GM12878 (cell line): Measurements from ENCODE around the gene PARD6A. TPM values are rescaled to one million over a fixed set of nuclear protein-coding genes. Genes with fewer than 3 reads are reported as not detected.

Source experiments
- ATAC-seq: fragments of 200-7000 bp; cut with Tn5 transposase; 3 replicates; pipeline ENCODE4 v1.9.1; 2020; ENCODE audit warnings: mild to moderate bottlenecking, moderate library complexity
- BruUV-seq: library from RNA; stranded (reverse); fragments of 400-500 nt; replicated peaks from 2 replicates; lab custom pipeline; 2021; lab: Mats Ljungman, UMichigan
- CTCF ChIA-PET: fragments of 300-600 bp; sonication (Branson Sonifier 250); formaldehyde crosslinking; extraction: SDS; loops from one replicate; lab custom pipeline; 2021; ENCODE audit warnings: inconsistent platforms; lab: Yijun Ruan, JAX
- POLR2A ChIA-PET: fragments of 350-600 bp; formaldehyde crosslinking; extraction: SDS; loops from one replicate; lab custom pipeline; 2021; ENCODE audit warnings: inconsistent platforms; lab: Charles Lee
- RAD21 ChIA-PET: fragments of 300-600 bp; sonication (Branson Sonifier 250); formaldehyde crosslinking; loops from one replicate; lab custom pipeline; 2023; ENCODE audit warnings: antibody characterized with exemption; ENCODE audit not compliant: unreplicated experiment; lab: Charles Lee
- SMC1A ChIA-PET: fragments of 300-600 bp; sonication (Branson Sonifier 250); formaldehyde crosslinking; loops from one replicate; lab custom pipeline; 2023; ENCODE audit not compliant: unreplicated experiment, uncharacterized antibody; lab: Charles Lee
- DNase-seq: peaks from one replicate; pipeline ENCODE4 v3.0.0-alpha.2; 2011; ENCODE audit warnings: low read depth, low spot score
- FAIRE-seq: peaks from 3 replicates; lab custom pipeline; 2011; peaks lifted over from hg19 to GRCh38; lab: Jason Lieb, UNC
- H2AFZ ChIP-seq: 2 replicates; pipeline ENCODE4 v1.6.0; 2011; ENCODE audit warnings: low read depth, low read length, control low read depth; ENCODE audit not compliant: control insufficient read depth
- H3K27ac ChIP-seq: 2 replicates; pipeline ENCODE4 v1.5.1; 2011; ENCODE audit warnings: control low read depth; ENCODE audit not compliant: control insufficient read depth, insufficient read depth
- H3K27me3 ChIP-seq, 2 experiments: replicated peaks in 1 of 2; 2 replicates each; pipeline versions ENCODE4 v1.6.0 to v1.6.1; 2011; ENCODE audit warnings: low read length in 1 of 2; ENCODE audit not compliant: control insufficient read depth in 2 of 2, insufficient read depth in 2 of 2
- H3K36me3 ChIP-seq, 2 experiments: 2 replicates each; pipeline ENCODE4 v1.5.1; 2011; ENCODE audit warnings: low read length in 1 of 2; ENCODE audit not compliant: control insufficient read depth in 2 of 2, insufficient read depth in 2 of 2
- H3K4me1 ChIP-seq: 2 replicates; pipeline ENCODE4 v1.6.1; 2011; ENCODE audit warnings: mild to moderate bottlenecking, low read length, moderate library complexity, mixed read lengths; ENCODE audit not compliant: control insufficient read depth, insufficient read depth
- H3K4me2 ChIP-seq: 2 replicates; pipeline ENCODE4 v1.6.0; 2011; ENCODE audit warnings: control low read depth; ENCODE audit not compliant: control insufficient read depth, insufficient read depth
- H3K4me3 ChIP-seq: fragments of 200-600 bp; sonication (generic); 2 replicates; pipeline ENCODE4 v1.5.1; 2016
- H3K79me2 ChIP-seq: 2 replicates; pipeline ENCODE4 v1.6.0; 2011; ENCODE audit warnings: low read length; ENCODE audit not compliant: control insufficient read depth, insufficient read depth
- H3K9ac ChIP-seq: 2 replicates; pipeline ENCODE4 v1.8.0; 2011; ENCODE audit warnings: low read length, control low read depth, mixed read lengths; ENCODE audit not compliant: control insufficient read depth, insufficient read depth
- H3K9me3 ChIP-seq: replicated peaks from 3 replicates; pipeline ENCODE4 v1.5.1; 2011; ENCODE audit warnings: mild to moderate bottlenecking, low read length; ENCODE audit not compliant: control insufficient read depth, insufficient read depth
- H4K20me1 ChIP-seq: 2 replicates; pipeline ENCODE4 v1.6.0; 2011; ENCODE audit not compliant: control insufficient read depth, insufficient read depth
- DPF2 ChIP-seq: fragments of 450-650 bp; IDR thresholded peaks from 2 replicates; pipeline ENCODE4 v1.6.1; 2017; ENCODE audit warnings: mild to moderate bottlenecking
- HDAC2 ChIP-seq: fragments of 200-600 bp; sonication (generic); IDR thresholded peaks from 2 replicates; pipeline ENCODE4 v1.6.1; 2017
- MXI1 ChIP-seq: fragments of 150-350 bp; IDR thresholded peaks from 2 replicates; pipeline ENCODE4 v1.6.1; 2011; ENCODE audit warnings: low read depth, mild to moderate bottlenecking, inconsistent platforms, low read length, improper control_type of control experiment
- RBBP5 ChIP-seq: fragments of 200-600 bp; sonication (generic); conservative IDR thresholded peaks from 2 replicates; pipeline ENCODE4 v1.6.1; 2016
- SP1 ChIP-seq: IDR thresholded peaks from one replicate; pipeline ENCODE4 v1.6.1; 2011; ENCODE audit warnings: low read depth, low read length
- STAT1 ChIP-seq: fragments of 450-650 bp; conservative IDR thresholded peaks from 2 replicates; pipeline ENCODE4 v1.6.1; 2014; ENCODE audit warnings: antibody characterized with exemption, mild to moderate bottlenecking
- TBL1XR1 ChIP-seq: IDR thresholded peaks from 2 replicates; pipeline ENCODE4 v1.6.1; 2012; ENCODE audit warnings: low read depth, low read length, improper control_type of control experiment
- ZNF274 ChIP-seq: IDR thresholded peaks from one replicate; pipeline ENCODE4 v1.8.0; 2011; ENCODE audit not compliant: insufficient read length, insufficient read depth
- ZSCAN29 ChIP-seq: fragments of 450-650 bp; IDR thresholded peaks from 2 replicates; pipeline ENCODE4 v1.6.1; 2017; ENCODE audit warnings: mild to moderate bottlenecking, moderate library complexity
- WGBS: methylation state at CpG from one replicate; pipeline ENCODE4 v1.1.6; 2016; ENCODE audit warnings: low lambda C conversion rate; ENCODE audit not compliant: insufficient replicate concordance, insufficient coverage; ENCODE audit errors: missing lambda C conversion rate; 5-methylcytosine and 5-hydroxymethylcytosine counted together
- in situ Hi-C: fragments of 300-500 bp; cut with MboI; formaldehyde crosslinking; loops from 9 replicates; pipeline ENCODE4 v1.14.3; 2018; ENCODE audit warnings: mixed read lengths
- intact Hi-C: fragments of 100-400 bp; cut with micrococcal nuclease; formaldehyde crosslinking; loops from one replicate; pipeline ENCODE4 v1.14.2; 2022; ENCODE audit not compliant: unreplicated experiment
- polyA plus RNA-seq, 11 experiments: library from polyadenylated mRNA; depleted of rRNA in 4 of 11; unstranded in 6 of 11; stranded (reverse) in 5 of 11; fragments of >200 nt; fragmentation: Nextera tagmentation in 4 of 11; fragmentation: Illumina TruSeq in 1 of 11; extraction: Ambion mirVana in 4 of 11; extraction: Trizol in 1 of 11; gene quantifications; 1 replicate in 1 of 11; 2 replicates in 10 of 11; pipeline versions ENCODE4 v1.2.1 to v1.2.3, GENCODE V29; 2011 to 2016; ENCODE audit warnings: inconsistent platforms in 2 of 11, missing spikeins in 2 of 11, low read depth in 1 of 11
- total RNA-seq, 4 experiments: library from RNA; depleted of rRNA in 3 of 4; stranded (reverse); fragments of >200 nt in 3 of 4; fragmentation: Illumina TruSeq in 1 of 4; extraction: Trizol in 1 of 4; gene quantifications; 2 replicates each; pipeline versions ENCODE4 v1.2.1 to v1.2.3, GENCODE V29; 2013 to 2021
- TF ChIP-seq, protein P1 (sequence below): IDR thresholded peaks from 2 replicates; pipeline ENCODE4 v1.6.1; 2012; ENCODE audit warnings: low read length, inconsistent platforms
- TF ChIP-seq, protein P2 (sequence below): IDR thresholded peaks from 2 replicates; pipeline ENCODE4 v1.6.1; 2011; ENCODE audit warnings: low read depth, mild to moderate bottlenecking, low read length, moderate library complexity, borderline replicate concordance; ENCODE audit errors: extremely low read depth

Gene PARD6A
- total and polyA plus RNA-seq, 10 of the 15 experiments (the other 5 are each of a cell fraction or from before 2014, with no cell fraction given) = 0.42 to 10.1 (median 4.4) TPM

DNA sequence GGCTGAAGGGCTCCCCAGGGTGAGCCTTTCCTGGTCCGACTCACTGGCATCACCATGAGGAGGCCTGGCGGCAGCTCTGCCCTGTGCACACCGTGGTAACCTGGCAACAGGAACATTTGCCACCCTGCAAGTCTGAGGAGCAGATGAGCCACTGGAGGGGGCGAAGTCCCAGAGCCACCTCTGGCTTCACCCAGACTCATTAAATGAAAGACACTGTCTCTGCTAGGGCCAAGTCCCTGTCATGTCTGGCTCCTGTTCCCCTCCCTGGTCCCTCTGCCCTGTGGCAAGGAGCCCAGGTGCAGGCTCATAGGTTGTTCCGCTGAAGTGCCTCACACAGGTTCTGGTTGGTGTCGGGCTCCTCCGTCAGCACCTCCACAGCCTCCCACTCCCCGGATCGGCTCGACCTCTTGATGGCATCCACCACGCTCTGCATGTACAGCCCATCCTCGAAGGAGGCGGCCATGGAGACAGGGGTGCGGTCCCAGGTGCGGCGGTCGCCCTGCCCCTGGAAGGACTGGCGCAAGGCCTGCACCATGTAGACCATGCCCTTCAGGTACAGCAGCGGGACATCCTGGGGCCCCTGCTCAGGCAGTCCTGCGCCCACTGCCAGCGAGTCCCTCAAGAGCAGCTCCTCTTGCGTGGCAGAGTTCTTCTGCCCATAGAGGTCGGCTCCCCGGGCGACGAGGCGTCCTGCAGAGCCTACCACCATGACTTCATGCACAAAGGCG lies 14.3 kb downstream of the PARD6A start:
- H4K20me1 ChIP-seq = no peaks in the 10 kb centered on the region

More for the DNA sequence above, 14.3 kb downstream of the PARD6A start:
- WGBS = 91% methylated on average over 22 of the region's 28 CpGs
- no peak overlapping the region for H3K9ac ChIP-seq
- no peak overlapping the region for H3K4me2 ChIP-seq
- FAIRE-seq = no peak
- intact Hi-C loops = loop anchor here (5.0 kb wide), 1 partner anchor 42 kb away; the partner anchor contains the start of gene GFOD2
- CTCF ChIA-PET = interaction anchor here (1.1 to 1.3 kb wide), 2 partner anchors 118 to 128 kb away, joined by 3 to 4 read pairs; no protein-coding TSS in a partner anchor
- H3K9me3 ChIP-seq = no peaks in the 10 kb centered on the region
- H3K79me2 ChIP-seq = no peaks in the 10 kb centered on the region
- no peak for ATAC-seq
- in situ Hi-C loops = loop anchor here (5.0 kb wide), 1 partner anchor 252 kb away; no protein-coding TSS in a partner anchor
- SMC1A ChIA-PET = interaction anchor here (0.7 kb wide), 1 partner anchor 128 kb away, joined by 3 read pairs; no protein-coding TSS in a partner anchor
- BruUV-seq = no TSS peak
- no peak for DNase-seq
- H3K36me3 ChIP-seq = no peaks in the 10 kb centered on the region
- H3K4me1 ChIP-seq = peaks cover 5% of the 10 kb centered on the region
- no peak for TF ChIP-seq MXI1
- TF ChIP-seq, protein P1, sequence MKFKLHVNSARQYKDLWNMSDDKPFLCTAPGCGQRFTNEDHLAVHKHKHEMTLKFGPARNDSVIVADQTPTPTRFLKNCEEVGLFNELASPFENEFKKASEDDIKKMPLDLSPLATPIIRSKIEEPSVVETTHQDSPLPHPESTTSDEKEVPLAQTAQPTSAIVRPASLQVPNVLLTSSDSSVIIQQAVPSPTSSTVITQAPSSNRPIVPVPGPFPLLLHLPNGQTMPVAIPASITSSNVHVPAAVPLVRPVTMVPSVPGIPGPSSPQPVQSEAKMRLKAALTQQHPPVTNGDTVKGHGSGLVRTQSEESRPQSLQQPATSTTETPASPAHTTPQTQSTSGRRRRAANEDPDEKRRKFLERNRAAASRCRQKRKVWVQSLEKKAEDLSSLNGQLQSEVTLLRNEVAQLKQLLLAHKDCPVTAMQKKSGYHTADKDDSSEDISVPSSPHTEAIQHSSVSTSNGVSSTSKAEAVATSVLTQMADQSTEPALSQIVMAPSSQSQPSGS = no peak
- no peak for TF ChIP-seq RBBP5
- TF ChIP-seq ZNF274 = no peak
- no peak for TF ChIP-seq STAT1
- no peak for TF ChIP-seq TBL1XR1
- TF ChIP-seq, protein P2, sequence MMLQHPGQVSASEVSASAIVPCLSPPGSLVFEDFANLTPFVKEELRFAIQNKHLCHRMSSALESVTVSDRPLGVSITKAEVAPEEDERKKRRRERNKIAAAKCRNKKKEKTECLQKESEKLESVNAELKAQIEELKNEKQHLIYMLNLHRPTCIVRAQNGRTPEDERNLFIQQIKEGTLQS = no peak
- no peak for TF ChIP-seq HDAC2
- no peak for TF ChIP-seq ZSCAN29
- no peak for TF ChIP-seq DPF2
- TF ChIP-seq SP1 = no peak
- H3K27ac ChIP-seq = no peak overlapping the region
- H3K4me3 ChIP-seq = no peak overlapping the region
- POLR2A ChIA-PET = no interaction called here
- no peak overlapping the region for H2AFZ ChIP-seq
- RAD21 ChIA-PET = interaction anchor here (2.8 to 3.1 kb wide), 2 partner anchors 132 to 141 kb away, joined by 18 to 19 read pairs; partner anchors contain the start of genes RANBP10 and TSNAXIP1
- no peaks in the 10 kb centered on the region for H3K27me3 ChIP-seq
